PC-3 (cell line): ENCODE results near the gene TEAD1. TPM values are rescaled to one million over a fixed set of nuclear protein-coding genes. Genes with fewer than 3 reads are reported as not detected.

Experiments used
- ATAC-seq: fragments of 200-7000 bp; cut with Tn5 transposase; 2 replicates; pipeline ENCODE4 v1.9.1; 2020; ENCODE audit warnings: mild to moderate bottlenecking, moderate library complexity
- BruUV-seq: library from RNA; stranded (reverse); fragments of 400-500 nt; replicated peaks from 2 replicates; lab custom pipeline; 2021; lab: Mats Ljungman, UMichigan
- CTCF ChIA-PET: fragments of 300-600 bp; sonication (Branson Sonifier 250); formaldehyde crosslinking; loops from one replicate; lab custom pipeline; 2022; ENCODE audit warnings: antibody characterized with exemption; lab: Charles Lee
- POLR2A ChIA-PET: fragments of 300-600 bp; sonication (Branson Sonifier 250); formaldehyde crosslinking; loops from one replicate; lab custom pipeline; 2022; ENCODE audit warnings: antibody characterized with exemption; ENCODE audit not compliant: unreplicated experiment; lab: Charles Lee
- DNase-seq: peaks from one replicate; pipeline ENCODE4 v3.0.0-alpha.2; 2015
- H2AFZ ChIP-seq: fragments of 300-600 bp; sonication (generic); 2 replicates; pipeline ENCODE4 v1.6.0; 2016; ENCODE audit warnings: antibody characterized with exemption, low read length
- H3F3A ChIP-seq: fragments of 300-600 bp; sonication (generic); one replicate; pipeline ENCODE4 v1.6.0; 2017; ENCODE audit warnings: antibody characterized with exemption, low read length, control low read depth, mild to moderate bottlenecking; ENCODE audit not compliant: unreplicated experiment
- H3K27ac ChIP-seq: fragments of 300-600 bp; sonication (generic); 2 replicates; pipeline ENCODE4 v1.5.1; 2016; ENCODE audit warnings: mild to moderate bottlenecking, low read length
- H3K27me3 ChIP-seq: fragments of 300-600 bp; sonication (generic); 2 replicates; pipeline ENCODE4 v1.6.1; 2016; ENCODE audit warnings: low read length, mixed read lengths
- H3K36me3 ChIP-seq: fragments of 300-600 bp; sonication (generic); 2 replicates; pipeline ENCODE4 v1.6.1; 2016; ENCODE audit warnings: low read depth, mixed run types, low read length, mixed read lengths
- H3K4me1 ChIP-seq: fragments of 300-600 bp; sonication (generic); 2 replicates; pipeline ENCODE4 v1.5.1; 2016; ENCODE audit warnings: low read length; ENCODE audit not compliant: insufficient read depth
- H3K4me2 ChIP-seq: fragments of 300-600 bp; sonication (generic); 2 replicates; pipeline ENCODE4 v1.6.0; 2016; ENCODE audit warnings: low read length
- H3K4me3 ChIP-seq: fragments of 300-600 bp; sonication (generic); 2 replicates; pipeline ENCODE4 v1.5.1; 2016; ENCODE audit warnings: mild to moderate bottlenecking, low read length, mixed read lengths
- H3K79me2 ChIP-seq: fragments of 300-600 bp; sonication (generic); 2 replicates; pipeline ENCODE4 v1.6.1; 2017; ENCODE audit warnings: low read length, mixed read lengths
- H3K9ac ChIP-seq: fragments of 300-600 bp; sonication (generic); 2 replicates; pipeline ENCODE4 v1.6.0; 2016; ENCODE audit warnings: mild to moderate bottlenecking, low read length
- H3K9me2 ChIP-seq: fragments of 300-600 bp; sonication (generic); replicated peaks from 2 replicates; pipeline ENCODE4 v1.6.1; 2016; ENCODE audit warnings: mixed run types, low read length, mixed read lengths
- H3K9me3 ChIP-seq: fragments of 300-600 bp; sonication (generic); 2 replicates; pipeline ENCODE4 v1.6.1; 2016; ENCODE audit warnings: low read length, mixed read lengths
- H4K20me1 ChIP-seq: fragments of 300-600 bp; sonication (generic); 2 replicates; pipeline ENCODE4 v1.6.1; 2016; ENCODE audit warnings: low read length, mixed read lengths
- CTCF ChIP-seq: fragments of 300-600 bp; sonication (generic); conservative IDR thresholded peaks from 2 replicates; pipeline ENCODE4 v1.5.1; 2017; ENCODE audit warnings: antibody characterized with exemption, low read depth, mild to moderate bottlenecking, low read length
- EZH2 ChIP-seq: fragments of 300-600 bp; sonication (generic); IDR thresholded peaks from one replicate; pipeline ENCODE4 v1.6.1; 2017; ENCODE audit warnings: antibody characterized with exemption, mild to moderate bottlenecking, low read length; ENCODE audit not compliant: unreplicated experiment
- EZH2phosphoT487 ChIP-seq: fragments of 300-600 bp; sonication (generic); IDR thresholded peaks from 2 replicates; pipeline ENCODE4 v1.6.1; 2018; ENCODE audit warnings: mild to moderate bottlenecking, antibody characterized with exemption, low read length, borderline replicate concordance
- intact Hi-C: fragments of 100-400 bp; cut with micrococcal nuclease; formaldehyde crosslinking; loops from 2 replicates; pipeline ENCODE4 v1.9.0; 2023
- total RNA-seq: library from RNA; depleted of rRNA; stranded (reverse); fragments of >200 nt; gene quantifications from 2 replicates; pipeline ENCODE4 v1.2.3, GENCODE V29; 2014

Gene TEAD1
- total RNA-seq, 1 experiment from 2014 or later: 70.2 TPM

- ChIA-PET POLR2A (no interaction called here), CTCF (no interaction called here)
- H3K27ac ChIP-seq: no peak overlapping the region
- ATAC-seq (no peak), DNase-seq (no peak)
- 0 out of 2 replicates have a peak, but pooled peaks cover 4% of the 10 kb centered on the region for H3K4me1 ChIP-seq
- no peak overlapping the region for H3K9ac ChIP-seq
- H4K20me1 ChIP-seq: no peaks in the 10 kb centered on the region
- H3K79me2 ChIP-seq: no peaks in the 10 kb centered on the region
- H3K27me3 ChIP-seq: no peaks in the 10 kb centered on the region
- no peaks in the 10 kb centered on the region for H3K36me3 ChIP-seq
- TF ChIP-seq EZH2phosphoT487 (no peak), CTCF (no peak), EZH2 (no peak)
- no TSS peak for BruUV-seq
- no peaks in the 10 kb centered on the region for H3F3A ChIP-seq
- H3K9me3 ChIP-seq: no peaks in the 10 kb centered on the region
- no peak overlapping the region for H3K4me3 ChIP-seq
- H2AFZ ChIP-seq: no peak overlapping the region
- intact Hi-C loops: loop anchor here (5.0 kb wide), 2 partner anchors 83 to 118 kb away; no protein-coding TSS in a partner anchor
- no peak overlapping the region for H3K4me2 ChIP-seq
- H3K9me2 ChIP-seq: no peaks in the 10 kb centered on the region
These were observed 211.6 kb downstream of the TEAD1 start for GRCh38 chr11:12885717-12886239.

GRCh38 chr11:12886508-12886907, 212.3 kb downstream of the TEAD1 start:
- no peaks in the 10 kb centered on the region for H3K27me3 ChIP-seq
- H3K4me1 ChIP-seq: 0 out of 2 replicates have a peak, but pooled peaks cover 4% of the 10 kb centered on the region
- H3F3A ChIP-seq: no peaks in the 10 kb centered on the region
- H3K4me2 ChIP-seq: no peak overlapping the region
- no peaks in the 10 kb centered on the region for H3K36me3 ChIP-seq
- no peaks in the 10 kb centered on the region for H3K9me2 ChIP-seq
- H3K9ac ChIP-seq: no peak overlapping the region
- H3K79me2 ChIP-seq: no peaks in the 10 kb centered on the region
- BruUV-seq: no TSS peak
- H3K4me3 ChIP-seq: no peak overlapping the region
- H4K20me1 ChIP-seq: no peaks in the 10 kb centered on the region
- TF ChIP-seq EZH2phosphoT487 (no peak), CTCF (no peak), EZH2 (no peak)
- CTCF ChIA-PET: no interaction called here
- H3K27ac ChIP-seq: no peak overlapping the region
- intact Hi-C loops: loop anchor here (5.0 kb wide), 2 partner anchors 84 to 119 kb away; no protein-coding TSS in a partner anchor
- no peak for ATAC-seq
- no peak for DNase-seq
- H3K9me3 ChIP-seq: no peaks in the 10 kb centered on the region
- no peak overlapping the region for H2AFZ ChIP-seq
- POLR2A ChIA-PET: no interaction called here

GRCh38 chr11:12888525-12889158, 214.4 kb downstream of the TEAD1 start:
- H4K20me1 ChIP-seq: no peaks in the 10 kb centered on the region
- no TSS peak for BruUV-seq

More at GRCh38 chr11:12888525-12889158, 214.4 kb downstream of the TEAD1 start:
- no peak overlapping the region for H3K4me2 ChIP-seq
- no peak overlapping the region for H2AFZ ChIP-seq
- no peaks in the 10 kb centered on the region for H3K27me3 ChIP-seq
- intact Hi-C loops: loop anchor here (1.0 to 5.0 kb wide), 5 partner anchors 86 to 557 kb away; partner anchors contain the start of gene TEAD1
- H3K9me3 ChIP-seq: no peaks in the 10 kb centered on the region
- ATAC-seq: peak; percentile 88
- H3K9me2 ChIP-seq: no peaks in the 10 kb centered on the region
- no peaks in the 10 kb centered on the region for H3K79me2 ChIP-seq
- H3K4me3 ChIP-seq: no peak overlapping the region
- ChIA-PET POLR2A (no interaction called here), CTCF (interaction anchor here (0.5 to 1.2 kb wide), 13 partner anchors 23 to 600 kb away, joined by 3 to 15 read pairs (median 5); no protein-coding TSS in a partner anchor)
- H3F3A ChIP-seq: no peaks in the 10 kb centered on the region
- H3K36me3 ChIP-seq: no peaks in the 10 kb centered on the region
- TF ChIP-seq CTCF (peak; percentile 87), EZH2phosphoT487 (no peak)
- DNase-seq: peak; percentile 82
- no peak overlapping the region for H3K9ac ChIP-seq
- no peak overlapping the region for H3K27ac ChIP-seq
- H3K4me1 ChIP-seq: 0 out of 2 replicates have a peak, but pooled peaks cover 4% of the 10 kb centered on the region
